CD14-positive monocyte (primary cell): ENCODE results near the gene ROBO1. TPM values are rescaled to one million over a fixed set of nuclear protein-coding genes. Genes with fewer than 3 reads are reported as not detected.

Experiments used
- DNase-seq, 3 donors: peaks; one replicate each; pipeline ENCODE4 v3.0.0-alpha.2; 2011 to 2022
- H2AFZ ChIP-seq: 2 replicates; pipeline ENCODE4 v1.6.0; 2012; ENCODE audit warnings: mild to moderate bottlenecking, low read depth, low read length, inconsistent platforms; ENCODE audit not compliant: insufficient read depth, poor library complexity, severe bottlenecking
- H3K27ac ChIP-seq, 2 donors: 1 replicate in 1 of 2; 2 replicates in 1 of 2; pipeline ENCODE4 v1.5.1; 2012 to 2013; ENCODE audit warnings: low read length in 2 of 2, control low read depth in 1 of 2, inconsistent platforms in 1 of 2, low read depth in 1 of 2, mild to moderate bottlenecking in 1 of 2
- H3K27me3 ChIP-seq, 2 donors: one replicate each; pipeline versions ENCODE4 v1.6.0 to v1.6.1; 2011 to 2013; ENCODE audit warnings: low read length in 2 of 2; ENCODE audit not compliant: control insufficient read depth in 2 of 2, insufficient read depth in 2 of 2
- H3K36me3 ChIP-seq, 2 donors: replicated peaks in 1 of 2; 1 replicate in 1 of 2; 2 replicates in 1 of 2; pipeline versions ENCODE4 v1.5.1 to v1.6.1; 2012 to 2013; ENCODE audit warnings: low read length in 2 of 2, control low read depth in 1 of 2, inconsistent platforms in 1 of 2, mild to moderate bottlenecking in 1 of 2; ENCODE audit not compliant: insufficient read depth in 2 of 2, control insufficient read depth in 1 of 2
- H3K4me1 ChIP-seq, 2 donors: 1 replicate in 1 of 2; 2 replicates in 1 of 2; pipeline versions ENCODE4 v1.5.1 to v1.6.1; 2012 to 2013; ENCODE audit warnings: low read length in 2 of 2, control low read depth in 1 of 2, inconsistent platforms in 1 of 2, mild to moderate bottlenecking in 1 of 2, moderate library complexity in 1 of 2; ENCODE audit not compliant: insufficient read depth in 2 of 2, control insufficient read depth in 1 of 2
- H3K4me2 ChIP-seq: replicated peaks from 2 replicates; pipeline ENCODE3; 2012; ENCODE audit warnings: low read length, moderate library complexity, mild to moderate bottlenecking; ENCODE audit not compliant: poor library complexity, severe bottlenecking; ENCODE audit errors: extremely low read depth
- H3K4me3 ChIP-seq, 3 experiments: fragments of 200-600 bp in 1 of 3; sonication (generic) in 1 of 3; replicated peaks in 1 of 3; 1 replicate in 2 of 3; 2 replicates in 1 of 3; pipeline ENCODE4 v1.5.1; 2011 to 2013; ENCODE audit warnings: low read length in 3 of 3, mild to moderate bottlenecking in 3 of 3, control low read depth in 2 of 3, low read depth in 2 of 3, inconsistent platforms in 1 of 3, moderate library complexity in 1 of 3
- H3K79me2 ChIP-seq: 2 replicates; pipeline ENCODE4 v1.6.0; 2012; ENCODE audit warnings: mild to moderate bottlenecking, control low read depth, inconsistent platforms, low read length, moderate library complexity; ENCODE audit not compliant: insufficient read depth
- H3K9ac ChIP-seq: 2 replicates; pipeline ENCODE4 v1.6.0; 2017; ENCODE audit warnings: low read length, mild to moderate bottlenecking; ENCODE audit not compliant: insufficient read depth, poor library complexity, severe bottlenecking
- H3K9me3 ChIP-seq, 2 donors: replicated peaks in 1 of 2; 1 replicate in 1 of 2; 2 replicates in 1 of 2; pipeline versions ENCODE4 v1.5.1 to v1.6.1; 2012 to 2013; ENCODE audit warnings: low read length in 2 of 2, control low read depth in 1 of 2; ENCODE audit not compliant: control insufficient read depth in 1 of 2, insufficient read depth in 1 of 2
- H4K20me1 ChIP-seq: 2 replicates; pipeline ENCODE4 v1.6.0; 2012; ENCODE audit warnings: mild to moderate bottlenecking, low read length, control low read depth, moderate library complexity; ENCODE audit not compliant: insufficient read depth
- H3K27ac Mint-ChIP-seq, 7 donors: one replicate each; pipeline ENCODE4 v1.8.0; 2020; ENCODE audit warnings: mild to moderate bottlenecking in 7 of 7, mixed read lengths in 7 of 7, moderate library complexity in 6 of 7, inconsistent platforms in 2 of 7
- H3K27me3 Mint-ChIP-seq, 3 donors: one replicate each; pipeline ENCODE4 v1.8.0; 2021 to 2022; ENCODE audit warnings: low read depth in 3 of 3, mild to moderate bottlenecking in 3 of 3, mixed read lengths in 3 of 3, moderate library complexity in 3 of 3, inconsistent platforms in 1 of 3
- H3K36me3 Mint-ChIP-seq, 2 donors: one replicate each; pipeline ENCODE4 v1.8.0; 2020; ENCODE audit warnings: mixed read lengths in 2 of 2, inconsistent platforms in 1 of 2, mild to moderate bottlenecking in 1 of 2
- H3K4me1 Mint-ChIP-seq: one replicate; pipeline ENCODE4 v1.8.0; 2020; ENCODE audit warnings: mild to moderate bottlenecking, mixed read lengths
- H3K4me3 Mint-ChIP-seq, 2 donors: one replicate each; pipeline ENCODE4 v1.8.0; 2020; ENCODE audit warnings: mild to moderate bottlenecking in 2 of 2, mixed read lengths in 2 of 2, moderate library complexity in 1 of 2
- H3K9me3 Mint-ChIP-seq, 7 donors: one replicate each; pipeline ENCODE4 v1.8.0; 2020 to 2022; ENCODE audit warnings: mixed read lengths in 7 of 7, mild to moderate bottlenecking in 6 of 7, moderate library complexity in 6 of 7, inconsistent platforms in 2 of 7
- CTCF ChIP-seq: fragments of 200-600 bp; IDR thresholded peaks from one replicate; pipeline ENCODE4 v1.8.0; 2022; ENCODE audit warnings: antibody characterized with exemption, mild to moderate bottlenecking
- WGBS: methylation state at CpG from one replicate; pipeline ENCODE4 v1.1.5; 2013; ENCODE audit warnings: missing lambda C conversion rate; ENCODE audit not compliant: insufficient coverage; 5-methylcytosine and 5-hydroxymethylcytosine counted together
- intact Hi-C, 2 donors: fragments of 100-400 bp; cut with micrococcal nuclease; formaldehyde crosslinking; loops; one replicate each; pipeline versions ENCODE4 v1.15.0 to v1.15.1; 2023
- polyA plus RNA-seq, 3 donors: library from polyadenylated mRNA; depleted of rRNA in 1 of 3; unstranded in 2 of 3; stranded (reverse) in 1 of 3; fragments of 300-500 nt in 2 of 3; fragments of >200 nt in 1 of 3; fragmentation: Illumina TruSeq in 2 of 3; gene quantifications; 1 replicate in 2 of 3; 2 replicates in 1 of 3; pipeline ENCODE4 v1.2.3, GENCODE V29; 2012 to 2021

Gene ROBO1
- polyA plus RNA-seq, 3 donors = 0.09 to 0.10 TPM; not detected in 1

- no peaks in the 10 kb centered on the region for H4K20me1 ChIP-seq
- no peaks in the 10 kb centered on the region for H3K27me3 ChIP-seq
- H3K9me3 Mint-ChIP-seq = peaks cover 0 to 10% (median 0%) of the 10 kb centered on the region in 7 donors
- intact Hi-C loops = no loop called here
- WGBS = no CpG with 5 or more reads among the region's 1 CpG
- no peak overlapping the region for H3K4me2 ChIP-seq
- no peaks in the 10 kb centered on the region for H3K9me3 ChIP-seq
- H3K9ac ChIP-seq = no peak overlapping the region
- H3K27ac Mint-ChIP-seq = no peak overlapping the region
- no peak overlapping the region for H3K4me3 ChIP-seq
- no peak for TF ChIP-seq CTCF
- no peak overlapping the region for H3K27ac ChIP-seq
- H3K27me3 Mint-ChIP-seq = peaks cover 0 to 2% (median 1%) of the 10 kb centered on the region in 3 donors
- no peak overlapping the region for H2AFZ ChIP-seq
- H3K36me3 ChIP-seq = no peaks in the 10 kb centered on the region
- H3K4me1 Mint-ChIP-seq = no peaks in the 10 kb centered on the region
- no peaks in the 10 kb centered on the region for H3K4me1 ChIP-seq
- H3K79me2 ChIP-seq = no peaks in the 10 kb centered on the region
- no peaks in the 10 kb centered on the region for H3K36me3 Mint-ChIP-seq
- no peak for DNase-seq
- H3K4me3 Mint-ChIP-seq = no peak overlapping the region
Observed at GRCh38 chr3:78878789-78879188, 889.0 kb downstream of the ROBO1 start.

- H3K27ac ChIP-seq = no peak overlapping the region
- no peaks in the 10 kb centered on the region for H3K4me1 Mint-ChIP-seq
- H3K4me1 ChIP-seq = no peaks in the 10 kb centered on the region
- H3K36me3 Mint-ChIP-seq = no peaks in the 10 kb centered on the region
- H3K4me3 ChIP-seq = no peak overlapping the region
- WGBS = 100% methylated on average over 3 of the region's 4 CpGs
- H3K27me3 ChIP-seq = no peaks in the 10 kb centered on the region
- no peak overlapping the region for H3K27ac Mint-ChIP-seq
- H3K27me3 Mint-ChIP-seq = peaks cover 0 to 2% (median 1%) of the 10 kb centered on the region in 3 donors
- H3K79me2 ChIP-seq = no peaks in the 10 kb centered on the region
- H4K20me1 ChIP-seq = no peaks in the 10 kb centered on the region
- no peaks in the 10 kb centered on the region for H3K36me3 ChIP-seq
- no peak for DNase-seq
- intact Hi-C loops = no loop called here
- H3K4me3 Mint-ChIP-seq = no peak overlapping the region
- H3K4me2 ChIP-seq = no peak overlapping the region
- H3K9ac ChIP-seq = no peak overlapping the region
- no peaks in the 10 kb centered on the region for H3K9me3 ChIP-seq
- peaks cover 0 to 7% (median 0%) of the 10 kb centered on the region in 7 donors for H3K9me3 Mint-ChIP-seq
- no peak overlapping the region for H2AFZ ChIP-seq
- TF ChIP-seq CTCF = no peak
Observed at GRCh38 chr3:78878011-78878410, 889.8 kb downstream of the ROBO1 start.
